Fibroblast of skin of scalp (primary cell): ENCODE data around the gene PDK4.
A peak's percentile ranks its signal among the peaks of the same experiment; 100 is the strongest.
"Not testable (repeated sequence)": the region's sequence is repeated elsewhere in the genome, so short reads cannot be mapped to it uniquely, and the experiment has no call there.

ENCODE experiments used
- DNase-seq: peaks from one replicate; pipeline ENCODE4 v3.0.0-alpha.2; 2013

PDK4 gene

GRCh38 chr7:95604811-95605210, 8.5 kb upstream of the PDK4 start:
- not testable (repeated sequence) for DNase-seq

DNA sequence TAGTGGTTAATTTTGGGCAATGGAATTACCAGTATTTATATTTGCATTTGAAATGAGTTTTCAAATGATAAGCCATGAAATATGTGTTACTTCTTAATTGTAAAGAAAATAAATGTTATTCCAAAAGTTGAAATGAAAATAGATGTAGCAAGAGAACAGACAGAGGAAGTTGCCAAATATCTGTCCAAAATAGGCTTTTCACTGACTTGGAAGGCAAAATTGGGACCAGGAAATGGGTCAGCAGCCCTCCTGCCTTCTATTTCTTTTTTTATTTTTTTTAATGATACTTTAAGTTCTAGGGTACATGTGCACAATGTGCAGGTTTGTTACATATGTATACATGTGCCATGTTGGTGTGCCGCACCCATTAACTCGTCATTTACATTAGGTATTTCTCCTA, 8.1 kb upstream of the PDK4 start:
- DNase-seq = not testable (repeated sequence)

GRCh38 chr7:95602421-95602820, 6.1 kb upstream of the PDK4 start:
- DNase-seq = no peak

- DNase-seq = no peak
These were observed 5.0 kb upstream of the PDK4 start for GRCh38 chr7:95601316-95601715.

- no peak for DNase-seq
These were observed 2.8 kb upstream of the PDK4 start for GRCh38 chr7:95599069-95599468.

DNA sequence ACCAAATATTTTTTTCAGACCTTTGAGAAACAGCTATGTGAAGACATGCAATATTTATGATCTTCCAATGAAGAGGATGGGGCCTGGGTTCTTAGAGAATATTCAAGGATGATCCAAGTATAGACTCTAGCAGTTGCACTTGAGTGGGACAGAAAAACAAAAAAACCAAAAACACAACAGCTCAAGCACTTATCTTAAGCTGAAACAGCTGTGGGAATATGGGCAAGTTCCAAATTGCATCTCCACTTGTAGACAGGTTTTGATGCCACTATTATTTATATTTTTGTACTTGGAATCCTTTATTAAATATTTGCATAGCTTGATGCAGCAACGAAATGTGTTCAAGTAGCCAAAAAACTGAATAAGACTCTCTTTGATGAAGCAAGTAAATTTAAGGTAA, 2.2 kb upstream of the PDK4 start:
- no peak for DNase-seq

DNA sequence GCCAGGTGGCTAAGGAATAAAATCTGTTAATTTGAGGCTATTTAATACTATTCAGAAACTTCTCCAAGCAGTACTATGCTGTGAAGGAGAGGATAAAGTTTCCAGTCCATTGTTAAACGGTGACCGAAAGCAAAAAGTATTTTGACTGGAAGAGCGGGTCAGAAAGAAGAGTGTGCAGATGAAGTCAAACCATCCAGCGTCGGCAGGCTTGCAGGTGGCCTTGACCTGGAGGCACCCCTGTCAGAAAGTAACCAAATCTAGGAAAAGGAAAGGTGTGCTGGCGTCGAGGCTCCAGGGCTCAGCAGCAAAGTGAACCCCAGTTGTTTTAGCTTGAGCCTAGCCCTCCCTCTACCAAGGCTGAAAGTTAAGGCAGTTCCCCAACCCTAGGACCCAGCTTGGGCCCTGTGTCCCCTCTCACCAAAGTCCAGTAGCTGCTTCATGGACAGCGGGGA, 544 bp downstream of the PDK4 start:
- DNase-seq = no peak

GRCh38 chr7:95594185-95594584, 2.1 kb downstream of the PDK4 start:
- DNase-seq = no peak

- DNase-seq = peak; percentile 54
These were observed 3.0 kb downstream of the PDK4 start for GRCh38 chr7:95593343-95593742.

DNA sequence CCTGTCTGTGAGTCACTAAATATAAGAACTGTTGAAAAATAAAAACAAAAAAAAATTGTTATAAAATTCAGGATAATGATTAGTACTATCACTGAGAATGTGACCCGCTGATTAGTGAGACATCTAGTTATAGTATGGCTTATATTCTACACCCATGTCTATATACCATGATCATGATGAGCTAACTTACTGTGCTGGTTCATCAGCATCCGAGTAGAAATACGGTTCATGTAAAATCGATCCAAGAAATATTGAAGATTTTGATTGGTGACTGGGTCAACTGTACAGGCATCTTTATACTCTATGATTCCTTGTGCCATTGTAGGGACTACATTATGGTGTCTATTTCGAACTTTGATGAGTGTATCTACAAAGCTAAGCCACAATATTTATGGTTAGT, 3.7 kb downstream of the PDK4 start:
- no peak for DNase-seq

DNA sequence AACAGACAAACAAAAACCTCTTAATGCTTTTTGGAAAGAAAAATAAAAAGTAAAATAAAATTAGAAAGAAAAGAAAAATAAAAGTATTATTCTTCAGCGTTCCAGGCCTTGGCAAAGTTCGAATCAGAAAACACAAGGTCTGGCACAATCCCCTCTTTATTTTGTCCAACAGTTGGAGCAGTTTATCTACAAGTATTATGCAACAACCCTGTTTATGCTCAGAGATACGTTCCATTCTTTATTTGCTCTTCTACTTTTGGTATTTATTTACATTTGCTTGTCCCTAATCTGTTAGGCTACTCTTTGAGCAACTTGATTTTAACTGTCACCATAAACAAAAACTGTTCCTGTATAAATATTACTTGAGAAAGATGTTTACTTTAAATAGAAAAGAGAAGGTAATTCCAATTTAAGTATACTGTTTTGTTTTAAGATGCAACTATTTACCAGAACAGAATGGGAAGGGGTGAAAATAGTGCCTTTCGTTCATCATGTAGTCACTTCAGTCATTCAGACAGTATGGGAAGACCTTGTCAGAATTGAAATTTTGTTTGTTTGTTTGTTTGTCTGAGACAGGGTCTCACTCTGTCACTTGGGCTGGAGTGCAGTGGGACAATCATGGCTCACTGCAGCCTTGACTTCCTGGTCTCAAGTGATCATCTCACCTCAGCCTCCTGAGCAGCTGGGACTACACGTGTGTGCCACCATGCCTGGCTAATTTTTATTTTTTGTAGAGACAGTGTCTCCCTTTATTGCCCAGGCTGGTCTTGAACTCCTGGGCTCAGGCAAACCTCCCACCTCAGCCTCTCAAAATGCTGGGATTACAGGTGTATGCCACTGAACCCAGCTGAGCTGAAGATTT, 5.7 kb downstream of the PDK4 start:
- DNase-seq = no peak

GRCh38 chr7:95589766-95590165, 6.5 kb downstream of the PDK4 start:
- DNase-seq = no peak

DNA sequence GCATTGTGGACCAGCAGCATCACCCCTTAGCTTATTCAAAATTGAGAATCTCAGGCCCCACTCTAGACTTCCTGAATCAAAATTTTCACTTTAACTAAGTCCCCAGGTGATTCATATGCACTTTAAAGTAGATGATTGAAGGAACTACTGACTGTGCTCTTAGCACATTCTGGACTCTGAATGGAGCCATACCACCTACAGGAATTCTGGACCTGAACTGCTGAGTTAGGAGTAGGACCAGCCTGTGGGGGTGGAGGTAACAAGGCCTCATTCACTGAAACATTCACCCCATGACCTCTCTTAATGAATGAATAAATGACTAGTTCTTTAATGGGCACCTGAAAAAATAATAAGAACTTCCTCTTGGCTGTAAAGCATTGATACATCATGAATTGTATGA, 7.3 kb downstream of the PDK4 start:
- DNase-seq = no peak

DNA sequence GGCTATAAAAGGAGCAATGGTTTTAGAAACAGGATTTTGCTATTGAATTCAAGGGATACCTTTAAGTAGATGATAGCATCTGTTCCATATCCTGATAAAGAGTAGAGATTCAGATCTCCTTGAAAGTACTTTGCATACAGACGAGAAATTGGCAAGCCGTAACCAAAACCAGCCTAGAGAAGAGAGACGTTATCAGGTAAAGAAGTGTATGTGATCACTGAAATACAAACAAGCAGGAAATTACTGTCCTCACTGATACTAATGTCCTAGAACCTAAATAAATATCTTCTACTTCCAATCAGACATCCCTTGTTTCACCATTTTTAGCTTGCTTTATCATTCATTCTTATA, 9.4 kb downstream of the PDK4 start:
- DNase-seq = no peak

- no peak for DNase-seq
These were observed 10.9 kb downstream of the PDK4 start for GRCh38 chr7:95585426-95585789.

DNA sequence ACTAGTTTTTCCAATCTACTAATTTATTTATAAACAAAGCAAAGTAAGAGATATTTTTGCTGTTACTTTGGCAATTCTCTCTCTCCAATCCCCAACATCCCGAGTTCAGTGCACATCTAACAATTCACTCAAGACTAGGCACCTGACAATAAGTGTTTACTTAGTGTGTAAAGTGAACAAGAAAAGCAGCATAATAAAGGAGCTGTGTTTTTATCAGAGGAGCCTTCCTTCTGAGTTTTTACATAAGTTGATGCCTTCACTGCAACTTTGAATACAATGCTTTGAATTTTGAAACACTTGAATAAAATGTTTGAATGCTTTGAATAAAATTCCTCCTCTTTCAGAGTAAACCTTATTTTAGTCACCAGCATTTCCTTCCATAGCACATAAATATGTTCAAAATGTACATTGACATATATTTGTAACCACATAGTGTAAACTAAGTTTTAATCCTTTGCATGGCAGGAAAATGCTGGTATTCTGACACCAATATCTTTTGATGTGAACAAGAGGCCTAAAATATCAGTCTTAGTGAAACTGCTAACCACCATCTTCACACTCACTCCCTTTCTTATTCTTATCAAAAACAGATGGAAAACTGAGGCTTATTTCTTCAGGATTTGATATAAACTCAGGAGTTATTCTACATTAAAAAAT, 11.4 kb downstream of the PDK4 start:
- no peak for DNase-seq

- no peak for DNase-seq
These were observed 12.3 kb downstream of the PDK4 start for GRCh38 chr7:95583834-95584621.

- no peak for DNase-seq
These were observed 13.6 kb downstream of the PDK4 start for GRCh38 chr7:95582578-95583293.

DNA sequence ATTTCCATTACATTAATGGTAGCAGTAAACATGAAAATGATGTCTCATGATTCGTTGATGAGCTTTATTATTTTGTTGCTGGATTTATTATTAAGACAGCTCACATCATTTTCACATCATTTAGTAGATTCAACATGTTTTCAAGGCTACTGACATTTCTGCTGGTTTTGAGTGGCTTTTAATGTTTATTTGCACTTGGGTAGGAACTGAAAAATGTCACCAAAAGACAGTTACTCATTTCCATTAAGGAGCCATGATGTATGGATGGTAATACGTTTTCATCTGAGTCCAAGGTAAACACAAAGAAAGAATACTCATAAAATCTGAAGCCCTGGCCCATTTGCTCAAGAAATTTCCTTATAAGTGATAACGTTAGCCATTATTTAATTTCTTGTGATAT, 14.8 kb downstream of the PDK4 start:
- DNase-seq = no peak

DNA sequence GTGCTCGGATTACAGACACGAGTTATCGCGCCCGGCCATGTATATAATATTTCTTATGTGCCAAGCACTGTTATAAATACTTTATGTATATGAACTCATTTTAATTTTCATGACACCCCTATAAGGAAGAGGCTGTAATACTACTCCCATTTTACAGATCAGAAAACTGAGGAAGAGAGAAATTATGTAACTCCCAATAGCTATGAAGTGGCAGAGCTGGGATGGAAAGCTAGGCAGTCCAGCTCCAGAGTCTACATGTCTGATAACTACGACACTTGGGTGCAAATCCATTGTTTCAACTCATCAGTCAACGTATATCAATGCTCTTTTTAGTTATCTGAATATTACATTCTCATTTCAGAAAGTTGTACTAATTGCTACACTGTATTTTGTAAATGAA, 17.0 kb downstream of the PDK4 start:
- DNase-seq = no peak

DNA sequence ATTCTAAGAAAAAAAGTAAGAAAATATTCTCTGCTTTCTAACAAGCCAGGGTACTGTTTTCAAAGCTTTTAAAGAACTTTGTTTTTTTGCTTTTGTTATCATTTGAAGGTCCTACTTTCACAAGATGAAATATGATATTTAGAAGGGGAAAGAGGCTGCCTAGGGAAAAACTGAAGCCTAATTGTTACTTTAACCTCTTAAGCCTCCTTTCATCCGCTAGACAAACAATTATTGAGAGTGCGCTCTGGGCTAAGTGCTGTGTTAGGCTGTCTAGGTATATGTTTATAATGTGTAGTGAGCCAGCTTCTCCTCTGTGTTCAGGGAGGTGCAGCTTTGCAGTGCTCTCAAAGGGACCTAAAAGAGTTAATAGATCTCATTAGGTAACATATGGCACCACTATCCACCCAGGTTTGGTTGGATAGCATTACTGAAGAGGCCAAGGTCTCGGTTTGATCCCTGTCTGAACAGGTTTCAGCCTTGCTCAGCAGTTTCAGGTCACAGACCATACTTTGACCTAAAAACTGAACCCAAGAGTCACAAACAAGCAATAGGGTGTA, 17.9 kb downstream of the PDK4 start:
- DNase-seq = no peak

DNA sequence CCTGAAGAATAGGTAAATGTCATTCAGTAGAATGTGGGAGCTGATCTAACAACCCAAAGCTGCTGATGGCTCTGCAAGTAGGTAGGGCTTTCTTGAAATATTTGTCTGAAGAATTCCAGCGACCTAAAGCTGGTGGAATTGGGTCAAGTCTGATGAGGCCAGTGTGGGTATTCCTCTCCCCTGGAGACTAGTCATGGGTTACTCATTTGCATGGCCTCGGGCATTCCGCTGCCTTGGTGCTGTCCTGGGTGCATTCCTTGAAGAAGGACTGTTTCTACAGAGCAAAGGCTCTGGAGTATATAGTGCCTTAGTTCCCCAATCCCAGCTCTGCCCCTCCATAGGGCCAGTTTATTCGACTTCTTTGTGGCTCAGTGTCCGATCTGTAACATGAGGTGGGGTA, 19.2 kb downstream of the PDK4 start:
- DNase-seq = peak; percentile 6

GRCh38 chr7:95569720-95570119, 26.6 kb downstream of the PDK4 start:
- no peak for DNase-seq
